Chondrocyte (in vitro differentiated cells): ENCODE results near the gene KATNB1. TPM values are rescaled to one million over a fixed set of nuclear protein-coding genes. Genes with fewer than 3 reads are reported as not detected.

Experiments used
- DNase-seq: peaks from one replicate; pipeline ENCODE4 v3.0.0; 2021; ENCODE audit warnings: mixed read lengths, low spot score
- H3K27ac Mint-ChIP-seq: one replicate; pipeline ENCODE4 v1.8.0; 2021; ENCODE audit warnings: mild to moderate bottlenecking, moderate library complexity, mixed read lengths; ENCODE audit not compliant: unreplicated experiment
- H3K27me3 Mint-ChIP-seq: 2 replicates; pipeline ENCODE4 v1.8.0; 2021; ENCODE audit warnings: low read depth, mixed read lengths
- H3K36me3 Mint-ChIP-seq: 2 replicates; pipeline ENCODE4 v1.8.0; 2021; ENCODE audit warnings: low read depth, mixed read lengths
- H3K4me1 Mint-ChIP-seq: 2 replicates; pipeline ENCODE4 v1.8.0; 2021; ENCODE audit warnings: low read depth, mild to moderate bottlenecking, mixed read lengths
- H3K4me3 Mint-ChIP-seq: one replicate; pipeline ENCODE4 v1.8.0; 2021; ENCODE audit warnings: mild to moderate bottlenecking, moderate library complexity, mixed read lengths; ENCODE audit not compliant: unreplicated experiment
- H3K9me3 Mint-ChIP-seq: 2 replicates; pipeline ENCODE4 v1.8.0; 2021; ENCODE audit warnings: low read depth, mixed read lengths
- total RNA-seq: library from RNA; stranded (reverse); gene quantifications from 3 replicates; pipeline ENCODE4 v1.2.1, GENCODE V29; 2021
- TF ChIP-seq, protein P1 (sequence below): fragments of 200-600 bp; sonication (generic); IDR thresholded peaks from 2 replicates; pipeline ENCODE4 v1.5.0; 2021; ENCODE audit warnings: antibody characterized with exemption, mild to moderate bottlenecking, moderate library complexity

The KATNB1 gene
- total RNA-seq, 1 donor from 2014 or later: 14.0 TPM

- Mint-ChIP-seq H3K27ac (no peak overlapping the region), H3K4me1 (peaks cover 15% of the 10 kb centered on the region), H3K27me3 (no peaks in the 10 kb centered on the region), H3K9me3 (no peaks in the 10 kb centered on the region), H3K4me3 (no peak overlapping the region), H3K36me3 (peaks cover 18% of the 10 kb centered on the region)
- TF ChIP-seq, protein P1, sequence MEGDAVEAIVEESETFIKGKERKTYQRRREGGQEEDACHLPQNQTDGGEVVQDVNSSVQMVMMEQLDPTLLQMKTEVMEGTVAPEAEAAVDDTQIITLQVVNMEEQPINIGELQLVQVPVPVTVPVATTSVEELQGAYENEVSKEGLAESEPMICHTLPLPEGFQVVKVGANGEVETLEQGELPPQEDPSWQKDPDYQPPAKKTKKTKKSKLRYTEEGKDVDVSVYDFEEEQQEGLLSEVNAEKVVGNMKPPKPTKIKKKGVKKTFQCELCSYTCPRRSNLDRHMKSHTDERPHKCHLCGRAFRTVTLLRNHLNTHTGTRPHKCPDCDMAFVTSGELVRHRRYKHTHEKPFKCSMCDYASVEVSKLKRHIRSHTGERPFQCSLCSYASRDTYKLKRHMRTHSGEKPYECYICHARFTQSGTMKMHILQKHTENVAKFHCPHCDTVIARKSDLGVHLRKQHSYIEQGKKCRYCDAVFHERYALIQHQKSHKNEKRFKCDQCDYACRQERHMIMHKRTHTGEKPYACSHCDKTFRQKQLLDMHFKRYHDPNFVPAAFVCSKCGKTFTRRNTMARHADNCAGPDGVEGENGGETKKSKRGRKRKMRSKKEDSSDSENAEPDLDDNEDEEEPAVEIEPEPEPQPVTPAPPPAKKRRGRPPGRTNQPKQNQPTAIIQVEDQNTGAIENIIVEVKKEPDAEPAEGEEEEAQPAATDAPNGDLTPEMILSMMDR: no peak
- no peak for DNase-seq
Measured at GRCh38 chr16:57760357-57761160, 25.0 kb downstream of the KATNB1 start.

- TF ChIP-seq, protein P1: no peak
Measured at GRCh38 chr16:57761301-57761700, 25.7 kb downstream of the KATNB1 start.

GRCh38 chr16:57761957-57762356 is 26.4 kb downstream of the KATNB1 start:
- Mint-ChIP-seq H3K4me3 (no peak overlapping the region), H3K36me3 (peaks cover 19% of the 10 kb centered on the region), H3K4me1 (peaks cover 18% of the 10 kb centered on the region), H3K27me3 (no peaks in the 10 kb centered on the region), H3K27ac (peak overlapping the region; percentile 54), H3K9me3 (no peaks in the 10 kb centered on the region)
- TF ChIP-seq, protein P1: no peak
- DNase-seq: no peak

More at GRCh38 chr16:57761301-57761700, 25.7 kb downstream of the KATNB1 start:
- Mint-ChIP-seq H3K4me1 (peaks cover 18% of the 10 kb centered on the region), H3K9me3 (no peaks in the 10 kb centered on the region), H3K4me3 (no peak overlapping the region), H3K27me3 (no peaks in the 10 kb centered on the region), H3K36me3 (peaks cover 19% of the 10 kb centered on the region), H3K27ac (peak overlapping the region; percentile 41)
- DNase-seq: no peak

GRCh38 chr16:57762365-57763040 is 26.9 kb downstream of the KATNB1 start:
- no peaks in the 10 kb centered on the region for H3K27me3 Mint-ChIP-seq
- no peak overlapping the region for H3K4me3 Mint-ChIP-seq
- TF ChIP-seq, protein P1: no peak
- no peak for DNase-seq
- H3K36me3 Mint-ChIP-seq: peaks cover 21% of the 10 kb centered on the region
- peak overlapping the region; percentile 91 for H3K27ac Mint-ChIP-seq
- no peaks in the 10 kb centered on the region for H3K9me3 Mint-ChIP-seq
- H3K4me1 Mint-ChIP-seq: peaks cover 18% of the 10 kb centered on the region

DNA sequence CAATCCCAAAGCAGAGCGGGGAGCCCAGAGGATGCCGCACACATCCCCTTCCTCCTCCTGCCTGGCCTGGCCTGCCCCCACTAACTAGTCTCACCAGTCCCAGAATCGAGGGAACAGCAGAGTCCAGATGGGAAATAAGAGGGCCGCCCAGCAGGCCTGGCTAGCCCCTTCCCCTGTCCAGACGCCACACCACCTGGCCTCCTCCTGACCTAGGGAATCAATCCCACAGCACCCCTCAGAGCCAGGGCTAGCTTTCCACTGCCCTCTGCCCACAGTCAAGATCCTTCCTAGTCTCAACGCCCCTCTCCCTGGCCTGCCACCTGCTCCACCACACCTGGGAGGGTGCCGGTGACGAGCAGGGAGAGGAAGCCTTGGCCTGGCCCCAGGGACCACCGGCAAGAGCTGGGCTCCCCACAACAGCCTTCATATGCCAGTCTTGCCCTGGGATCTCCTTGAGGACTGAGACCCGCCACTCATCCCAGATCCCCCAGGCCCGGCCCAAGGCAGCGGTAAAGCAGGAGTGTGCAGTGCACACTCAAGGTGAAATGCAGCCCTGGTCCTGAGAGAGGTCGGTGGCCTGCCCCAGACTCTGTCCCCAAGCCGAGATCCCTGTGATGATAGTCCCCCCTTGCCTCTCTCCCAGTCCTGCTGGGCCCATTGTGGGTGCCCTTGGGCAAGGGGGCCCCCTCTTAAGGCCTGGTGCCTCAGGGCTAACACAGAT is 27.9 kb downstream of the KATNB1 start:
- Mint-ChIP-seq H3K4me3 (no peak overlapping the region), H3K27me3 (no peaks in the 10 kb centered on the region), H3K9me3 (no peaks in the 10 kb centered on the region), H3K4me1 (peaks cover 18% of the 10 kb centered on the region), H3K27ac (peak overlapping the region; percentile 91), H3K36me3 (peaks cover 21% of the 10 kb centered on the region)
- DNase-seq: no peak
- TF ChIP-seq, protein P1: no peak
